K562 (cell line): ENCODE measurements around the gene SGK1. TPM values are rescaled to one million over a fixed set of nuclear protein-coding genes. Genes with fewer than 3 reads are reported as not detected.

Experiments
- ARID1B ChIP-seq: fragments of 450-650 bp; IDR thresholded peaks from 2 replicates; pipeline ENCODE4 v1.6.1; 2016; ENCODE audit warnings: antibody characterized with exemption, mild to moderate bottlenecking, inconsistent platforms
- ARID3A ChIP-seq: IDR thresholded peaks from 2 replicates; pipeline ENCODE4 v1.6.1; 2012; ENCODE audit warnings: low read depth, low read length, improper control_type of control experiment, borderline replicate concordance
- ATF1 ChIP-seq, 2 experiments: fragments of 450-650 bp in 1 of 2; IDR thresholded peaks; 2 replicates each; pipeline ENCODE4 v1.6.1; 2016; ENCODE audit warnings: missing compliant biosample characterization in 1 of 2, missing genetic modification characterization in 1 of 2
- MNT ChIP-seq, 2 experiments: fragments of 450-650 bp; conservative IDR thresholded peaks; 2 replicates each; pipeline ENCODE4 v1.6.1; 2017; ENCODE audit warnings: mild to moderate bottlenecking in 2 of 2, moderate library complexity in 2 of 2
- NELFE ChIP-seq: IDR thresholded peaks from 2 replicates; pipeline ENCODE4 v1.6.1; 2011; ENCODE audit warnings: mild to moderate bottlenecking; ENCODE audit not compliant: insufficient read depth, insufficient read length
- PPARD ChIP-seq: fragments of 250-450 bp; sonication (Bioruptor Pico); IDR thresholded peaks from 2 replicates; pipeline ENCODE4 v1.8.0; 2022; ENCODE audit warnings: inconsistent platforms, mild to moderate bottlenecking, moderate library complexity
- polyA plus RNA-seq, 8 experiments: library from polyadenylated mRNA; depleted of rRNA in 4 of 8; stranded (reverse) in 5 of 8; unstranded in 3 of 8; fragments of >200 nt; fragmentation: Nextera tagmentation in 2 of 8; fragmentation: Illumina TruSeq in 1 of 8; extraction: Ambion mirVana in 2 of 8; extraction: Trizol in 1 of 8; gene quantifications; 2 replicates each; pipeline versions ENCODE4 v1.2.1 to v1.2.3, GENCODE V29; 2011 to 2014; ENCODE audit warnings: inconsistent platforms in 1 of 8, missing spikeins in 1 of 8
- total RNA-seq, 7 experiments: library from RNA; depleted of rRNA in 6 of 7; stranded (reverse); fragments of >200 nt in 6 of 7; fragmentation: Illumina TruSeq in 2 of 7; extraction: Trizol in 2 of 7; gene quantifications; 2 replicates each; pipeline versions ENCODE4 v1.2.1 to v1.2.3, GENCODE V29; 2011 to 2021; ENCODE audit warnings: low replicate concordance in 1 of 7
- TF ChIP-seq, protein P1 (sequence below), 2 experiments: fragments of 450-650 bp in 1 of 2; sonication (generic) in 1 of 2; formaldehyde crosslinking in 1 of 2; IDR thresholded peaks; 2 replicates each; pipeline versions ENCODE4 v1.7.1 to v1.9.0; 2016 to 2022; ENCODE audit warnings: inconsistent platforms in 1 of 2, mild to moderate bottlenecking in 1 of 2, missing genetic modification reagents in 1 of 2

The SGK1 gene
- total and polyA plus RNA-seq, 9 of the 15 experiments (the other 6 are each of a cell fraction or from before 2014, with no cell fraction given): 3.5 to 7.2 (median 3.9) TPM

- peak; percentile 26; the same call in 1 of the 2 replicates for TF ChIP-seq ARID3A
- TF ChIP-seq, protein P1, sequence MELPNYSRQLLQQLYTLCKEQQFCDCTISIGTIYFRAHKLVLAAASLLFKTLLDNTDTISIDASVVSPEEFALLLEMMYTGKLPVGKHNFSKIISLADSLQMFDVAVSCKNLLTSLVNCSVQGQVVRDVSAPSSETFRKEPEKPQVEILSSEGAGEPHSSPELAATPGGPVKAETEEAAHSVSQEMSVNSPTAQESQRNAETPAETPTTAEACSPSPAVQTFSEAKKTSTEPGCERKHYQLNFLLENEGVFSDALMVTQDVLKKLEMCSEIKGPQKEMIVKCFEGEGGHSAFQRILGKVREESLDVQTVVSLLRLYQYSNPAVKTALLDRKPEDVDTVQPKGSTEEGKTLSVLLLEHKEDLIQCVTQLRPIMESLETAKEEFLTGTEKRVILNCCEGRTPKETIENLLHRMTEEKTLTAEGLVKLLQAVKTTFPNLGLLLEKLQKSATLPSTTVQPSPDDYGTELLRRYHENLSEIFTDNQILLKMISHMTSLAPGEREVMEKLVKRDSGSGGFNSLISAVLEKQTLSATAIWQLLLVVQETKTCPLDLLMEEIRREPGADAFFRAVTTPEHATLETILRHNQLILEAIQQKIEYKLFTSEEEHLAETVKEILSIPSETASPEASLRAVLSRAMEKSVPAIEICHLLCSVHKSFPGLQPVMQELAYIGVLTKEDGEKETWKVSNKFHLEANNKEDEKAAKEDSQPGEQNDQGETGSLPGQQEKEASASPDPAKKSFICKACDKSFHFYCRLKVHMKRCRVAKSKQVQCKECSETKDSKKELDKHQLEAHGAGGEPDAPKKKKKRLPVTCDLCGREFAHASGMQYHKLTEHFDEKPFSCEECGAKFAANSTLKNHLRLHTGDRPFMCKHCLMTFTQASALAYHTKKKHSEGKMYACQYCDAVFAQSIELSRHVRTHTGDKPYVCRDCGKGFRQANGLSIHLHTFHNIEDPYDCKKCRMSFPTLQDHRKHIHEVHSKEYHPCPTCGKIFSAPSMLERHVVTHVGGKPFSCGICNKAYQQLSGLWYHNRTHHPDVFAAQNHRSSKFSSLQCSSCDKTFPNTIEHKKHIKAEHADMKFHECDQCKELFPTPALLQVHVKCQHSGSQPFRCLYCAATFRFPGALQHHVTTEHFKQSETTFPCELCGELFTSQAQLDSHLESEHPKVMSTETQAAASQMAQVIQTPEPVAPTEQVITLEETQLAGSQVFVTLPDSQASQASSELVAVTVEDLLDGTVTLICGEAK (IDR thresholded peaks at IDR 0.05): peak; percentile 70
- TF ChIP-seq, protein P1 (CRISPR knock-in tag; IDR thresholded peaks at IDR 0.05): no peak
- no peak for TF ChIP-seq ATF1 (CRISPR knock-in tag; IDR thresholded peaks at IDR 0.05)
- TF ChIP-seq ATF1 (tag; IDR thresholded peaks at IDR 0.05): peak; percentile 40
- no peak for TF ChIP-seq NELFE
- no peak for TF ChIP-seq PPARD (CRISPR knock-in tag)
- peak; percentile 33 to 46; a peak in 1 of 4 replicates for TF ChIP-seq MNT (conservative IDR thresholded peaks at IDR 0.05)
- peak; percentile 32; the same call in 1 of the 2 replicates for TF ChIP-seq ARID1B
Measured at GRCh38 chr6:134123666-134124208, 194.2 kb downstream of the SGK1 start (continued).
